Calu3 (cell line): ENCODE data around the gene POGLUT2. TPM values are rescaled to one million over a fixed set of nuclear protein-coding genes. Genes with fewer than 3 reads are reported as not detected.

Experiments used
- BruUV-seq: library from RNA; stranded (reverse); fragments of 400-500 nt; replicated peaks from 2 replicates; lab custom pipeline; 2021; lab: Mats Ljungman, UMichigan
- CTCF ChIA-PET: fragments of 300-600 bp; sonication (Branson Sonifier 250); formaldehyde crosslinking; loops from one replicate; lab custom pipeline; 2022; ENCODE audit warnings: antibody characterized with exemption; lab: Charles Lee
- DNase-seq: peaks from one replicate; pipeline ENCODE4 v3.0.0; 2022
- H3K27ac Mint-ChIP-seq: one replicate; pipeline ENCODE4 v1.8.0; 2022; ENCODE audit warnings: mixed read lengths; ENCODE audit not compliant: unreplicated experiment
- H3K27me3 Mint-ChIP-seq: one replicate; pipeline ENCODE4 v1.8.0; 2022; ENCODE audit warnings: mixed read lengths; ENCODE audit not compliant: unreplicated experiment
- H3K36me3 Mint-ChIP-seq: one replicate; pipeline ENCODE4 v1.8.0; 2022; ENCODE audit warnings: mild to moderate bottlenecking, moderate library complexity, mixed read lengths; ENCODE audit not compliant: insufficient read depth, unreplicated experiment
- H3K4me1 Mint-ChIP-seq: one replicate; pipeline ENCODE4 v1.8.0; 2022; ENCODE audit warnings: mild to moderate bottlenecking, low read depth, mixed read lengths; ENCODE audit not compliant: unreplicated experiment
- H3K4me3 Mint-ChIP-seq: one replicate; pipeline ENCODE4 v1.8.0; 2022; ENCODE audit warnings: mild to moderate bottlenecking, low read depth, moderate library complexity, mixed read lengths; ENCODE audit not compliant: unreplicated experiment
- H3K9me3 Mint-ChIP-seq: one replicate; pipeline ENCODE4 v1.8.0; 2022; ENCODE audit warnings: low read depth, mixed read lengths; ENCODE audit not compliant: unreplicated experiment
- intact Hi-C: fragments of 100-400 bp; cut with micrococcal nuclease; formaldehyde crosslinking; loops from one replicate; pipeline ENCODE4 v1.10.0; 2022; ENCODE audit not compliant: unreplicated experiment
- total RNA-seq: library from RNA; stranded (reverse); gene quantifications from 2 replicates; pipeline ENCODE4 v1.2.3, GENCODE V29; 2022
- TF ChIP-seq, protein P1 (sequence below): fragments of 200-600 bp; IDR thresholded peaks from one replicate; pipeline ENCODE4 v1.8.0; 2022; ENCODE audit warnings: antibody characterized with exemption; ENCODE audit not compliant: unreplicated experiment

POGLUT2 gene
- total RNA-seq, 1 experiment from 2014 or later = 2.3 TPM

GRCh38 chr13:102751886-102752285 is 46.9 kb downstream of the POGLUT2 start:
- no peak overlapping the region for H3K4me3 Mint-ChIP-seq
- peaks cover 3% of the 10 kb centered on the region for H3K9me3 Mint-ChIP-seq
- DNase-seq = no peak
- no peaks in the 10 kb centered on the region for H3K36me3 Mint-ChIP-seq
- CTCF ChIA-PET = no interaction called here
- no peak overlapping the region for H3K27ac Mint-ChIP-seq
- no peaks in the 10 kb centered on the region for H3K4me1 Mint-ChIP-seq
- TF ChIP-seq, protein P1, sequence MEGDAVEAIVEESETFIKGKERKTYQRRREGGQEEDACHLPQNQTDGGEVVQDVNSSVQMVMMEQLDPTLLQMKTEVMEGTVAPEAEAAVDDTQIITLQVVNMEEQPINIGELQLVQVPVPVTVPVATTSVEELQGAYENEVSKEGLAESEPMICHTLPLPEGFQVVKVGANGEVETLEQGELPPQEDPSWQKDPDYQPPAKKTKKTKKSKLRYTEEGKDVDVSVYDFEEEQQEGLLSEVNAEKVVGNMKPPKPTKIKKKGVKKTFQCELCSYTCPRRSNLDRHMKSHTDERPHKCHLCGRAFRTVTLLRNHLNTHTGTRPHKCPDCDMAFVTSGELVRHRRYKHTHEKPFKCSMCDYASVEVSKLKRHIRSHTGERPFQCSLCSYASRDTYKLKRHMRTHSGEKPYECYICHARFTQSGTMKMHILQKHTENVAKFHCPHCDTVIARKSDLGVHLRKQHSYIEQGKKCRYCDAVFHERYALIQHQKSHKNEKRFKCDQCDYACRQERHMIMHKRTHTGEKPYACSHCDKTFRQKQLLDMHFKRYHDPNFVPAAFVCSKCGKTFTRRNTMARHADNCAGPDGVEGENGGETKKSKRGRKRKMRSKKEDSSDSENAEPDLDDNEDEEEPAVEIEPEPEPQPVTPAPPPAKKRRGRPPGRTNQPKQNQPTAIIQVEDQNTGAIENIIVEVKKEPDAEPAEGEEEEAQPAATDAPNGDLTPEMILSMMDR = no peak
- no TSS peak for BruUV-seq
- peaks cover 16% of the 10 kb centered on the region for H3K27me3 Mint-ChIP-seq
- intact Hi-C loops = no loop called here

DNA sequence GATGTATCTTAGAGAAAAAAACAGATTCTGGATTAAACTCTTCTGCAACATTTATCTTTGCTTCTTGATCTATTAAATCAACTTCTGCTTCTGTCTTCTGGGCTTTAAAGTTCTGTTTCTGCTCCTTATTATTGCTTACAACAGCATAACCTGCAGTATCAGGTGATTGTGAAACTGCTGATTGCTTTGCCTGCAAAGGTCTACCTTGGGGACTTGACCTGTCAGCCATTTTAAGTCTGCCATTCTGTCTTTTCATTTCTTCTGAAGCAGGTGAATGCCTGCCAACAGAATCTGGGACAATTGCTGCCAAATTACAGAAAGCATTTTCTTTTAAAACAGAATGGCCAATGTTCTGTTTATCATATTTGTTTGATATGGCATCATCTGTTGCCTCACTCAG is 56.3 kb downstream of the POGLUT2 start:
- H3K4me1 Mint-ChIP-seq = no peaks in the 10 kb centered on the region
- peaks cover 2% of the 10 kb centered on the region for H3K9me3 Mint-ChIP-seq
- no peak overlapping the region for H3K4me3 Mint-ChIP-seq
- TF ChIP-seq, protein P1 = no peak
- H3K27me3 Mint-ChIP-seq = peaks cover 60% of the 10 kb centered on the region
- intact Hi-C loops = no loop called here
- no peak for DNase-seq
- no TSS peak for BruUV-seq
- CTCF ChIA-PET = no interaction called here
- no peak overlapping the region for H3K27ac Mint-ChIP-seq
- no peaks in the 10 kb centered on the region for H3K36me3 Mint-ChIP-seq

GRCh38 chr13:102742101-102742500 is 56.7 kb downstream of the POGLUT2 start:
- no peak overlapping the region for H3K4me3 Mint-ChIP-seq
- peaks cover 56% of the 10 kb centered on the region for H3K27me3 Mint-ChIP-seq
- no peak for DNase-seq
- TF ChIP-seq, protein P1 = no peak
- H3K9me3 Mint-ChIP-seq = peaks cover 2% of the 10 kb centered on the region
- H3K27ac Mint-ChIP-seq = no peak overlapping the region
- BruUV-seq = no TSS peak
- no peaks in the 10 kb centered on the region for H3K4me1 Mint-ChIP-seq
- CTCF ChIA-PET = no interaction called here
- H3K36me3 Mint-ChIP-seq = no peaks in the 10 kb centered on the region
- intact Hi-C loops = no loop called here

Other genes with a start within 250 kb of the POGLUT2 start
- gene TPP2, start 202.0 kb downstream of the POGLUT2 start, total RNA-seq = 17.3 and 19.1 TPM in 2 replicates
- gene METTL21C, start 103.9 kb downstream of the POGLUT2 start, total RNA-seq = not detected in 2 replicates
- 7.4 and 7.9 TPM in 2 replicates for gene TEX30, start 25.2 kb downstream of the POGLUT2 start, total RNA-seq
- 11.0 and 12.6 TPM in 2 replicates for gene BIVM, start 143 bp upstream of the POGLUT2 start, total RNA-seq
- gene ERCC5, start 47.1 kb upstream of the POGLUT2 start, total RNA-seq = 14.7 and 15.6 TPM in 2 replicates